GM21447 (cell line): Measurements from ENCODE around the gene ZNF408.
"Not testable (repeated sequence)": the region's sequence is repeated elsewhere in the genome, so short reads cannot be mapped to it uniquely, and the experiment has no call there.

Experiments used
- ATAC-seq: cut with Tn5 transposase; IDR thresholded peaks from one replicate; pipeline ENCODE4 v1.9.1; 2021; ENCODE audit not compliant: unreplicated experiment

ZNF408 gene

GRCh38 chr11:46700241-46701077 is at the start of gene ZNF408, which contains the start of gene ARHGAP1:
Gene ZNF408 (plus strand): TSS chr11:46701031. CDS start chr11:46701048, 17 bp downstream.
Gene ARHGAP1 (minus strand): TSS chr11:46700619. CDS start chr11:46696107, 4,512 bp downstream.
- peak; percentile 95 for ATAC-seq

DNA sequence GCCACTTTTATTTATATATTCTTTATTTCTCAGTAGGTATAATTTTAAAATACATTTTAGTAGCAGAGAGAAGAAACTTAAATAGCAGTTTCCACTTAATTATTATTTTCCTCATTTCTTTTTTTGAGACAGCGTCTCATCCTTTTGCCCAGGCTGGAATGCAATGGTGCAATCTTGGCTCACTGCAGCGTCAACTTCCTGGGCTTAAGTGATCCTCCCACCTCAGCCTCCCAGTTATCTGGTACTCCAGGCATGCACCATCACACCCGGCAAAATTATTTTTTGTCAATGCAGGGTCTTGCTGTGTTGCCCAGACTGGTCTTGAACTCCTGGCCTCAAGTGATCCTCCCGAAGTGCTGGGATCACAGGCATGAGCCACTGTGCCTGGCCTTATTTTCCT is 45.2 kb upstream of the ZNF408 start:
- no peak for ATAC-seq

GRCh38 chr11:46657186-46657585 is 43.6 kb upstream of the ZNF408 start:
- no peak for ATAC-seq

DNA sequence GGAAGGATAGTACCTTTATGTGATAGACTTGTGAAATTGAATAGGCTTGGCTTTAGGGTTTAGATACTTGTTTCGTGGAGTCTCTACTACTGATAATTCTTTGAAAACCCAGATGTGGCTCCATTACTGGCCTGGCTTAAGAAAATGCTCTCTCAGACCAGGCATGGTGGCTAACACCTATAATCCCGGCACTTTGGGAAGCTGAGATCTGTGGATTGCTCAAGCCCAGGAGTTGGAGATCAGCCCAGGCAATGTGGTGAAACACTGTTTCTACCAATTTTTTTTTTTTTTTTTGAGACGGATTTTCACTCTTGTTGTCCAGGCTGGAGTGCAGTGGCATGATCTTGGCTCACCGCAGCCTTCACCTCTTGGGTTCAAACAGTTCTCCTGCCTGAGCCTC is 42.6 kb upstream of the ZNF408 start:
- no peak for ATAC-seq

GRCh38 chr11:46659908-46660307 is 40.9 kb upstream of the ZNF408 start:
- no peak for ATAC-seq

DNA sequence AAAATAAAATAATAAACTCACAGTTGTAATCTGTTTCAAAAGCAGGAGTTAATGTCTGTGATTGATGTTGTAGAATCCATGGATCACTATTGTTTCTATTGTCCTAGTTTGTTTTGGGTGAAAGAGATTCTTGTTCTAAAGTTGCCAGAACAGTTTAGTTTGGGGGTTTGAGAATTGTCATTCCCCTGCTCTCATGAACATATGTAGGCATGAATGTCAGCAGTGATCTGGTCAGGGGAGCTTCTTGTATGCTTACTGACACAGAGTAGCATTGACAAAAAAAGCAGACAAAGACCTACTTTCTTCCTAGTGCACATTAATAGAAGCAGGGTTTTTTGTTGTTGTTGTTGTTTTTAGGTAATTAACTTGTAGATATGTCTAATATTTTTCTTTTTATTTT is 39.0 kb upstream of the ZNF408 start:
- ATAC-seq, result no peak

DNA sequence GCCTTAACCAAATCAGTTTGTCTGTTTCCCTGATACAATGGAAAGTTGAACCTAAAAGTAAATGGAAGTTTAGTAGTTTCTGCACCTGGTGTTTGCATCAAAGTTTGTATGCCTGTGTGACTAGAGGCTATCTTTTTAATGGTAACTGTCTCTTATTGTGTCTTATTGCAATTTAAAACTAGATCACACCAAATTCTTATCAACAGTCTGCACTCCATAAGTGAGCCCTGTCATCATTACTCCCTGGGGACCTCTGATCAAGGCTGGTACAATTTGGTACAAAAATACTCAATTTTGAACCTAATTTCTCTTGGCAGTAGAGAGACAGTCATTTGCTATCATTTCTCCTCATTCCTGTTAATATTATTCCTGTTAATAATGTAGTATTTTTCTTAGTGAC is 38.5 kb upstream of the ZNF408 start:
- ATAC-seq, result no peak

GRCh38 chr11:46663277-46663940 is 37.4 kb upstream of the ZNF408 start:
- ATAC-seq, result no peak

- ATAC-seq, result no peak
These were observed 36.2 kb upstream of the ZNF408 start for GRCh38 chr11:46664612-46665011.

DNA sequence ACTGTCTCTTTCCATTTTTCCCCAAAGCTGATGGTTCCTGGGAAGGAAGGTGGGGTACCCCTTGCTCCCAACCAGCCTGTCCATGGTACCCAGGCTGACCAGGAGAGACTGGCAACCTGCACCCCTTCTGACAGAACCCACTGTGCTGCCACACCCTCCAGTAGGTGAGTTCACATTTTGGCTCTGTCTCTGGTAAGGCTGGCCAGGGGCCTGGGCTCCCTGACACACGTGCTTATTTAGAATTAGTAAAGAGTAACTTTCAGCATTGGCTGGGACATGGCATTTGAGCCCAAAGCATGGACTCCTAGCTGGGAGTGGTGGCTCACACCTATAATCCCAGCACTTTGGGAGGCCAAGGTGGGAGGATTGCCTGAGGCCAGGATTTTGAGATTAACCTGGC is 35.5 kb upstream of the ZNF408 start:
- ATAC-seq, result no peak

GRCh38 chr11:46666516-46666915 is 34.3 kb upstream of the ZNF408 start:
- no peak for ATAC-seq

GRCh38 chr11:46667043-46667481 is 33.8 kb upstream of the ZNF408 start:
- ATAC-seq, result no peak

GRCh38 chr11:46668480-46669085 is 32.2 kb upstream of the ZNF408 start:
- ATAC-seq, result no peak

DNA sequence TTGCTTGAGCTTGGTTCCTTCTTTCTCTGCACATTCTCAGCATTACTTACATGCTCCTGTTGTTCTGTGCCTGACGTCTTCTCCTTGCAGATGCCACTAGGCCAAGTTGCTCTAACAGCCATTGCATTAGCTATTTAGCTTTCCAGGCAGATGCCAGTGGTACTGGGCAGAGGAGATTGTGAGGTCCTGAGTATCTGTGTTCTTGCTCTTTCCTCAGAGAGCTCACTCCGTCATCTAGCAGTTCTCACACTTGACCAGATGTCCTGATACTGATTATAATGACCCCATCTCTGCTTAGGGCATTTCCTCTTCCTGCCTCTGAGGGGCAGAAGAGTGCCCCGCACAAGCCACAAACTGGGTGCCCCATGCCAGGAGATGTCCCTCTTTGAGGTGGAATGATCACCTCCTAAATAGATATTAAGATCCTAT is 31.1 kb upstream of the ZNF408 start:
- ATAC-seq, result no peak

- ATAC-seq, result not testable (repeated sequence)
These were observed 30.3 kb upstream of the ZNF408 start for GRCh38 chr11:46670521-46670920.

- ATAC-seq, result no peak
These were observed 28.9 kb upstream of the ZNF408 start for GRCh38 chr11:46671958-46672315.

- ATAC-seq, result no peak
These were observed 28.4 kb upstream of the ZNF408 start for GRCh38 chr11:46672381-46672839.

- no peak for ATAC-seq
These were observed 26.9 kb upstream of the ZNF408 start for GRCh38 chr11:46673713-46674462.

DNA sequence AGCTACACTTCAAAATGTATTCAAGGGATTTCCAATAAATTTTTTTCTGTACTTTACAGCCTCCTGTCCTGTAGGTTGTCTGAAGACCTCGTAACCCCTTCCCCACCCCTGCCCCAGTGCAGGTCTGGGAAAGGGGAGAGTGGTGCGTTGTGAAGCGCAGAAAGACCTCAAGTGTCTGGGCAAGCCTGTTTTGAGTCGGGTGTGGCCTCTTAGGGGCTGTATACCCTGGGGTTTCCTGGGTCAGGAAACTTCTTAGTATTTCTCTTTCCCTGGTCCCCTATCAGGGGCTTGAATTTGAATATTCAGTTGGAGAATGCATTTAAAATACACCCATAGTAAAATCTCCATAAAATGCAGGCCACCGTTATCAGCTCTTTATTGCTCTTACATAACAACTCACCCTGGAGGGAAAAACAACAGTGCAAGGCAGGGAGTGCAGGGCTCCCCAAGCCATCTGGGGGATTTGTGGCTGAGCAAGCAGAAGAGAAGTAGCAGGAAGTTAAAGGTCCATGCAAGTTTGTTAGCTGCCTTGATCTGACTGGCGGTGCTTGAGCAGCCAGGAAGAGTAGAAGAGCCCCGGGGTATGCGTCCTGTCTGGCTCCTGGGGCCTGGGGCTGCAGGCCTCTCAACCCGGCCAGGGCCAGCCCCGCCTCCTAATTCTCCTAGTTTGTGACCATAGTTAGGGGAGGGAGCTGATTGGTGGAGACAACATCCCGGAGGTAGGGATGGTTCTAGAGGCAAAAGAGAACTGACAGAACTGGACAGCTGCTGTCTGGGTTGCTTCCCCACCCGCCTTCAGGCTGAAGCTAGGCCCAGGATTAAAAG is 26.2 kb upstream of the ZNF408 start:
- no peak for ATAC-seq

- ATAC-seq, result no peak
These were observed 25.5 kb upstream of the ZNF408 start for GRCh38 chr11:46675288-46675851.
